Measurements from ENCODE around the gene CORIN. TPM values are rescaled to one million over a fixed set of nuclear protein-coding genes. Genes with fewer than 3 reads are reported as not detected.

CORIN gene
- polyA plus RNA-seq, 2 of the 4 experiments (the other 2 are of a cell fraction): 0.03 TPM; not detected in 1

GRCh38 chr4:47566969-47567368 lies 270.9 kb downstream of the CORIN start (continued):
- TF ChIP-seq CTCF (IDR thresholded peaks at IDR 0.05) (no peak), SMC3 (IDR thresholded peaks at IDR 0.05) (no peak), EP300 (IDR thresholded peaks at IDR 0.05) (no peak), EHMT2 (IDR thresholded peaks at IDR 0.05; ENCODE audit: low read depth) (no peak), CHD2 (IDR thresholded peaks at IDR 0.05; ENCODE audit: low read length, partially characterized antibody) (no peak), HOXB13 (CRISPR knock-in tag; IDR thresholded peaks at IDR 0.05; ENCODE audit: low read depth) (no peak), CHD4 (IDR thresholded peaks at IDR 0.05; ENCODE audit: borderline replicate concordance) (no peak)

GRCh38 chr4:47566566-47566965 lies 271.3 kb downstream of the CORIN start:
- TF ChIP-seq KDM5A (IDR thresholded peaks at IDR 0.05) (no peak), ZFP36 (IDR thresholded peaks at IDR 0.05; ENCODE audit: borderline replicate concordance, partially characterized antibody) (no peak), RCOR1 (IDR thresholded peaks at IDR 0.05; ENCODE audit: low read depth, low read length) (no peak), RARB (CRISPR knock-in tag; IDR thresholded peaks at IDR 0.05) (no peak), RNF2 (IDR thresholded peaks at IDR 0.05; ENCODE audit: borderline replicate concordance, low read depth) (no peak), HOXA7 (CRISPR knock-in tag; IDR thresholded peaks at IDR 0.05) (no peak), MAZ (IDR thresholded peaks at IDR 0.05; ENCODE audit: borderline replicate concordance, low read depth, low read length) (no peak), POLR2AphosphoS2 (conservative IDR thresholded peaks at IDR 0.05; ENCODE audit: low read length) (no peak), ATOH8 (CRISPR knock-in tag; IDR thresholded peaks at IDR 0.05; ENCODE audit: low read depth) (no peak), HDAC2 (IDR thresholded peaks at IDR 0.05) (no peak), NFE2L2 (conservative IDR thresholded peaks at IDR 0.05; ENCODE audit: low read length) (no peak)
- ChIA-PET POLR2A (interaction anchor here (1.2 kb wide), 1 partner anchor 82 kb away, joined by 3 read pairs; the partner anchor contains the start of gene ATP10D), CTCF (interaction anchor here (1.4 kb wide), 1 partner anchor 103 kb away, joined by 4 read pairs; the partner anchor contains the start of gene COMMD8)
- DNase-seq (ENCODE audit: low read depth in 1 of 2, low spot score in 1 of 2) (no peak), FAIRE-seq (no peak), ATAC-seq (no peak)
- 67% methylated on average over 2 of the region's 2 CpGs for WGBS (ENCODE audit: missing lambda C conversion rate)
- peaks cover 4% of the 10 kb centered on the region; the same call in 2 of the 3 replicates for H3K4me1 ChIP-seq
- no peak overlapping the region for H3K27ac ChIP-seq
- no peak overlapping the region for H3K4me3 ChIP-seq
- no peak overlapping the region for H3K4me2 ChIP-seq
- H3K9me3 ChIP-seq: no peaks in the 10 kb centered on the region

GRCh38 chr4:47562297-47562696 lies 275.6 kb downstream of the CORIN start:
- no peak overlapping the region for H3K27ac ChIP-seq
- no peak for ATAC-seq
- H3K4me2 ChIP-seq: no peak overlapping the region
- DNase-seq (ENCODE audit: low read depth in 1 of 2, low spot score in 1 of 2): no peak
- POLR2A ChIA-PET: no interaction called here
- TF ChIP-seq E2F6 (IDR thresholded peaks at IDR 0.05; ENCODE audit: borderline replicate concordance, low read depth) (no peak), CHD2 (IDR thresholded peaks at IDR 0.05; ENCODE audit: low read length, partially characterized antibody) (no peak), TFCP2L1 (CRISPR knock-in tag; IDR thresholded peaks at IDR 0.05) (no peak), HES2 (IDR thresholded peaks at IDR 0.05) (no peak), JUNB (IDR thresholded peaks at IDR 0.05) (no peak), SREBF2 (IDR thresholded peaks at IDR 0.05) (no peak), TP53 (CRISPR knock-in tag; IDR thresholded peaks at IDR 0.05) (no peak), CBX8 (IDR thresholded peaks at IDR 0.05) (no peak), ZFP36 (IDR thresholded peaks at IDR 0.05; ENCODE audit: borderline replicate concordance, partially characterized antibody) (no peak), POLR2AphosphoS2 (conservative IDR thresholded peaks at IDR 0.05; ENCODE audit: low read length) (no peak), BCL3 (IDR thresholded peaks at IDR 0.05) (no peak), MAX (IDR thresholded peaks at IDR 0.05) (no peak), NFE2L2 (conservative IDR thresholded peaks at IDR 0.05; ENCODE audit: low read length) (no peak), BHLHE40 (IDR thresholded peaks at IDR 0.05; ENCODE audit: low read depth, low read length) (no peak)
- no peak for FAIRE-seq
- H3K4me3 ChIP-seq: no peak overlapping the region
- no peaks in the 10 kb centered on the region for H3K9me3 ChIP-seq
- H3K4me1 ChIP-seq: peaks cover 4% of the 10 kb centered on the region; the same call in 2 of the 3 replicates
- WGBS (ENCODE audit: missing lambda C conversion rate): 61% methylated on average over 3 of the region's 3 CpGs
- CTCF ChIA-PET: no interaction called here
